ENCODE results near the gene CSHL1.
"Not testable (repeated sequence)": the region's sequence is repeated elsewhere in the genome, so short reads cannot be mapped to it uniquely, and the experiment has no call there.

Gene CSHL1

DNA sequence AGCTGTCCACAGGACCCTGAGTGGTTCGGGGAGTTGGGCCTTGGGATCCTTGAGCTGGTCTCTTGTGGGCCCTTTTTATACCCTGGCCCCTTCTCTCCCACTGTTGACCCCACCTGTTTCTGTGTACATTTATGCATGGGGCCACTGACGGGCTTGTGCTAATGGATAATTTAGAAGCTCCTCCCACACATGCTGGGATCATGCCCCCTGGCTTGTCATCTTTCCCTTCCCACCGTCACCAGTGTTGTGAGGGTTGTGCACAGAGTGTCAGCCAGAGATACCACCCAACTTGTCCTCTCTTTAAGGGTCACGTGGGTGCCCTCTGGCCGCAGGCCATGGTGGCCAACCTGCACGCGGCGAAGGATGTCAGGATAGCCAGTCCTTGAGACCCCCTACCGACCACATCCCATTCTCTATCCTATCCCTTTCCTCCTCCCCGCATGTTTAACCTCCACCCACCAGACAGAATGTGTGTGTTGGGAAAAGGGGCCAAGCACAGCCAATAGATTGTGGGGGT, 7.8 kb upstream of the CSHL1 start, which contains the start of gene GH1:
Gene GH1 (minus strand): TSS at position 51 of the 517 bp plus-strand sequence. CDS start 63 bp downstream, outside the sequence.
- peak within 1 kb of the TSS; percentile 49 for H3K27ac Mint-ChIP-seq
- DNase-seq (ENCODE audit: low spot score); H3K36me3 Mint-ChIP-seq (ENCODE audit: low read depth); H3K4me1 Mint-ChIP-seq (ENCODE audit: low read depth); H3K27me3 Mint-ChIP-seq (ENCODE audit: low read depth); H3K9me3 Mint-ChIP-seq; H3K4me3 Mint-ChIP-seq: not testable (repeated sequence)

DNA sequence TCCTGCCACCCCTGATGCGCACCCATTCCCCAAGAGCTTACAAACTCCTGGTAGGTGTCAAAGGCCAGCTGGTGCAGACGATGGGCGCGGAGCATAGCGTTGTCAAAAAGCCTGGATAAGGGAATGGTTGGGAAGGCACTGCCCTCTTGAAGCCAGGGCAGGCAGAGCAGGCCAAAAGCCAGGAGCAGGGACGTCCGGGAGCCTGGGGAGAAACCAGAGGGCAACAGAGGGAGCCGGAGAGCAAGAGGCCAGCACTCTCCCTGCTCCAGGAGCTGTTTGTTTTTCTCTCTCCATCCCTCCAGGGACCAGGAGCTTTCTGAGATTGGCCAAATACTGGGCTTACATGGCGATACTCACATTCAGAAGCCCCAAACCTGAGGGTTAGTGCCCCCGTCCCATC, 7.2 kb upstream of the CSHL1 start:
- Mint-ChIP-seq H3K4me3 (no peak overlapping the region), H3K4me1 (ENCODE audit: low read depth) (peaks cover 5% of the 10 kb centered on the region), H3K36me3 (ENCODE audit: low read depth) (no peaks in the 10 kb centered on the region), H3K27ac (no peak overlapping the region), H3K9me3 (no peaks in the 10 kb centered on the region), H3K27me3 (ENCODE audit: low read depth) (peaks cover 2% of the 10 kb centered on the region)
- no peak for DNase-seq (ENCODE audit: low spot score)

DNA sequence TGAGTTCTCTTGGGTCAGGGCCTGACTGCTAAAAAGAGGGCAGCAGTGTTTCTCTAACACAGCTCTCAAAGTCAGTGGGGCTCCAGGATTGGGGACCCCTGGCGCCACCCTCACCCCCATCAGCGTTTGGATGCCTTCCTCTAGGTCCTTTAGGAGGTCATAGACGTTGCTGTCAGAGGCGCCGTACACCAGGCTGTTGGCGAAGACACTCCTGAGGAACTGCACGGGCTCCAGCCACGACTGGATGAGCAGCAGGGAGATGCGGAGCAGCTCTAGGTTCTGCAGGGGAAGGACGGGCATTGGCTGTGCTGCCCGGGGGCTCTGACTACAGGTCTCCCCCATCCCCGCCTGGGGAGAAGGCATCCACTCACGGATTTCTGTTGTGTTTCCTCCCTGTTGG, 6.6 kb upstream of the CSHL1 start:
- no peaks in the 10 kb centered on the region for H3K36me3 Mint-ChIP-seq (ENCODE audit: low read depth)
- H3K4me1 Mint-ChIP-seq (ENCODE audit: low read depth), result peaks cover 5% of the 10 kb centered on the region
- H3K9me3 Mint-ChIP-seq, result no peaks in the 10 kb centered on the region
- no peak overlapping the region for H3K4me3 Mint-ChIP-seq
- no peak for DNase-seq (ENCODE audit: low spot score)
- H3K27me3 Mint-ChIP-seq (ENCODE audit: low read depth), result peaks cover 2% of the 10 kb centered on the region
- no peak overlapping the region for H3K27ac Mint-ChIP-seq

DNA sequence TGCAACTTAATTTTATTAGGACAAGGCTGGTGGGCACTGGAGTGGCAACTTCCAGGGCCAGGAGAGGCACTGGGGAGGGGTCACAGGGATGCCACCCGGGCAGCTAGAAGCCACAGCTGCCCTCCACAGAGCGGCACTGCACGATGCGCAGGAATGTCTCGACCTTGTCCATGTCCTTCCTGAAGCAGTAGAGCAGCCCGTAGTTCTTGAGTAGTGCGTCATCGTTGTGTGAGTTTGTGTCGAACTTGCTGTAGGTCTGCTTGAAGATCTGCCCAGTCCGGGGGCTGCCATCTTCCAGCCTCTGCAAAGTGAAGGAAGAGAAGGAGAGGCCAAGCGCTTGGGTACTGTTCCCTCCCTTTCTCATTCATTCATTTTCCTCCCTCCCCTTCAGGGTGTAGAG, 6.1 kb upstream of the CSHL1 start:
- H3K36me3 Mint-ChIP-seq (ENCODE audit: low read depth); H3K4me3 Mint-ChIP-seq; H3K27me3 Mint-ChIP-seq (ENCODE audit: low read depth); H3K4me1 Mint-ChIP-seq (ENCODE audit: low read depth); H3K9me3 Mint-ChIP-seq; DNase-seq (ENCODE audit: low spot score); H3K27ac Mint-ChIP-seq: not testable (repeated sequence)

DNA sequence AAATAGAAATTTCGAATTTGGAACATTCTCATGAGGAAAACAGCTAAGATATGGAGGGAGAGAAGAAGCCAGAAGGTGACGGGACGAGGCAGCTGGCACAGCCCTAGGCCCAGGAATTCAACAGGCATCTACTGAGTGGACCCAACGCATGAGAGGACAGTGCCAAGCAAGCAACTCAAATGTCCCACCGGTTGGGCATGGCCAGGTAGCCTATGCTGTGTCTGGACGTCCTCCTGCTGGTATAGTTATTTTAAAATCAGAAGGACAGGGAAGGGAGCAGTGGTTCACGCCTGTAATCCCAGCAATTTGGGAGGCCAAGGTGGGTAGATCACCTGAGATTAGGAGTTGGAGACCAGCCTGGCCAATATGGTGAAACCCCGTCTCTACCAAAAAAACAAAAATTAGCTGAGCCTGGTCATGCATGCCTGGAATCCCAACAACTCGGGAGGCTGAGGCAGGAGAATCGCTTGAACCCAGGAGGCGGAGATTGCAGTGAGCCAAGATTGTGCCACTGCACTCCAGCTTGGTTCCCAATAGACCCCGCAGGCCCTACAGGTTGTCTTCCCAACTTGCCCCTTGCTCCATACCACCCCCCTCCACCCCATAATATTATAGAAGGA, 5.6 kb upstream of the CSHL1 start:
- Mint-ChIP-seq H3K27ac (no peak overlapping the region), H3K4me1 (ENCODE audit: low read depth) (peaks cover 9% of the 10 kb centered on the region), H3K27me3 (ENCODE audit: low read depth) (peaks cover 2% of the 10 kb centered on the region), H3K9me3 (no peaks in the 10 kb centered on the region), H3K4me3 (no peak overlapping the region), H3K36me3 (ENCODE audit: low read depth) (no peaks in the 10 kb centered on the region)
- DNase-seq (ENCODE audit: low spot score), result no peak

DNA sequence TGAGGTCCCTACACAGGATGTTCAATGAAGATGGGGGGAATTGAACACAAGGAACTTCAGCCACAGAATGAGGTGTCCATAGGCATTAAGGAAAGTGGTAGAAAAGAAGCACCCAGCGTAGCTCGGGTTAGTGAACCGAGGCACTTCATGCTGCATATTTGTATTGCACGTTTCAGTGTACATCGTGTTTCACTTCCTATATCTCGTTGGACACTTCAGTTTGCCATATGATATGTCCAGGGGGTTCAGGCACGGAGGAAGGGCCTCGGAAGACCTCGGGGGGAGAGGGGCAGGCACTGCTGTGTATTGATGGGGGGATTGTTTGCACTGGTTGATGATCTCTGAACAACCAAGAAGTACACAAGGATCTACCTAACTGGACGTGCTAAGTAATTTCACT, 4.7 kb upstream of the CSHL1 start:
- DNase-seq (ENCODE audit: low spot score); H3K4me3 Mint-ChIP-seq; H3K27ac Mint-ChIP-seq; H3K36me3 Mint-ChIP-seq (ENCODE audit: low read depth); H3K4me1 Mint-ChIP-seq (ENCODE audit: low read depth); H3K27me3 Mint-ChIP-seq (ENCODE audit: low read depth); H3K9me3 Mint-ChIP-seq: not testable (repeated sequence)

DNA sequence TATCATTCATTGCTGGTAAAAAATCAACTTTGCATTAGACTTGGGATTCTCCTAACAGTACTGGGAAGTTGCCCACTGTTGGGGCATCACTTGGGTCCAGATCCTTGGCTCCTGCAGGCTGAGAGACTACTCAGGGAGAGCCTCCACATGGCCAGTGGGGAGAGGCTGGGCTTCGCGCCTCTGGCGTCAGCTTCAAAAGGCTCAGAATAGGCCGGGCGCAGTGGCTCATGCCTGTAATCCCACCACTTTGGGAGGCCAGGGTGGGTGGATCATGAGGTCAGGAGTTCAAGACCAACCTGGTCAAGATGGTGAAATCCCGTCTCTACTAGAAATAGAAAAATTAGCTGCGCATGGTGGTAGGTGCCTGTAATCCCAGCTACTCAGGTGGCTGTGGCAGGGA, 3.4 kb upstream of the CSHL1 start:
- DNase-seq (ENCODE audit: low spot score), result no peak
- Mint-ChIP-seq H3K36me3 (ENCODE audit: low read depth) (no peaks in the 10 kb centered on the region), H3K9me3 (no peaks in the 10 kb centered on the region), H3K4me1 (ENCODE audit: low read depth) (peaks cover 8% of the 10 kb centered on the region), H3K27me3 (ENCODE audit: low read depth) (peaks cover 2% of the 10 kb centered on the region), H3K4me3 (no peak overlapping the region), H3K27ac (no peak overlapping the region)

DNA sequence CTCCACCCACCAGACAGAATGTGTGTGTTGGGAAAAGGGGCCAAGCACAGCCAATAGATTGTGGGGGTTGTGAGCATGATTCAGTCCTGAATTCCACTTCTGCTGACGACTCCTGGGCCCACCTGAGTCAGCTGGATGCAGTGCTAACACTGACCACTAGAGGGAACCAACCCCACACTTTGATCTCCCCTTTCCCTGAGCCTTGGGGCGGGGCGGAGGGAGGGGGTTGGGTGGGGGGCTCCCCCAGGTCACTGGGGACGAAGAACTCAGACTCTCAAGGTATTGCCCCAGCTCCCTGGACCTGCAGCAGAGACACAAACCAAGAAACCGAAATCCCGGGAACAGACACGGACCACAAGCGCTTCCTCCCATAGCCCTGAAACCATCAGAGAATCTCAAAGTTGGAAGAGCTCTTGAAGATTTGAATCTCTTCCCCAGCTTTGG, 621 bp upstream of the CSHL1 start:
- peak; percentile 37 for DNase-seq (ENCODE audit: low spot score)

DNA sequence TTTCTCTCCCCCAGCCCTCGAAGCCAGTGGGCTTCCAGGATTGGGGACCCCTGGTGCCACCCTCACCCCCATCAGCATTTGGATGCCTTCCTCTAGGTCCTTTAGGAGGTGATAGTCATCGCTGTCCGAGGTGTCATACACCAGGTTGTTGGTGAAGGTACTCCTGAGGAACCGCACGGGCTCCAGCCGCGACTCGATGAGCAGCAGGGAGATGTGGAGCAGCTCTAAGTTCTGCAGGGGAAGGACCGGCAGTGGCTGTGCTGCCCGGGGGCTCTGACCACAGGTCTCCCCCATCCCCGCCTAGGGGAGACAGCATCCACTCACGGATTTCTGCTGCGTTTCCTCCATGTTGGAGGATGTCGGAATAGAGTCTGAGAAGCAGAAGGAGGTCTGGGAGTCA, 962 bp downstream of the CSHL1 start:
- Mint-ChIP-seq H3K27me3 (ENCODE audit: low read depth) (peaks cover 6% of the 10 kb centered on the region), H3K4me1 (ENCODE audit: low read depth) (peaks cover 4% of the 10 kb centered on the region), H3K36me3 (ENCODE audit: low read depth) (no peaks in the 10 kb centered on the region), H3K4me3 (no peak overlapping the region), H3K9me3 (no peaks in the 10 kb centered on the region), H3K27ac (no peak overlapping the region)
- no peak for DNase-seq (ENCODE audit: low spot score)

More for the DNA sequence above, 621 bp upstream of the CSHL1 start:
- H3K27ac Mint-ChIP-seq, result no peak overlapping the region
- H3K4me3 Mint-ChIP-seq, result no peak overlapping the region
- H3K4me1 Mint-ChIP-seq (ENCODE audit: low read depth), result peaks cover 4% of the 10 kb centered on the region
- H3K36me3 Mint-ChIP-seq (ENCODE audit: low read depth), result no peaks in the 10 kb centered on the region
- H3K9me3 Mint-ChIP-seq, result no peaks in the 10 kb centered on the region
- peaks cover 8% of the 10 kb centered on the region for H3K27me3 Mint-ChIP-seq (ENCODE audit: low read depth)

DNA sequence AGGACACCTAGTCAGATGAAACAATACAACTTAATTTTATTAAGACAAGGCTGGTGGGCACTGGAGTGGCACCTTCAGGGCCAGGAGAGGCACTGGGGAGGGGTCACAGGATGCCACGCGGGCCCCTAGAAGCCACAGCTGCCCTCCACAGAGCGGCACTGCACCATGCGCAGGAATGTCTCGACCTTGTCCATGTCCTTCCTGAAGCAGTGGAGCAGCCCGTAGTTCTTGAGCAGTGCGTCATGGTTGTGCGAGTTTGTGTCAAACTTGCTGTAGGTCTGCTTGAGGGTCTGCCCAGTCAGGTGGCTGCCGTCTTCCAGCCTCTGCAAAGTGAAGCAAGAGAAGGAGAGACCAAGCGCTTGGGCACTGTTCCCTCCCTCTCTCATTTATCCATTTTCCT, 1.5 kb downstream of the CSHL1 start:
- not testable (repeated sequence) for H3K36me3 Mint-ChIP-seq (ENCODE audit: low read depth); H3K4me1 Mint-ChIP-seq (ENCODE audit: low read depth); DNase-seq (ENCODE audit: low spot score); H3K27me3 Mint-ChIP-seq (ENCODE audit: low read depth); H3K27ac Mint-ChIP-seq; H3K9me3 Mint-ChIP-seq; H3K4me3 Mint-ChIP-seq

DNA sequence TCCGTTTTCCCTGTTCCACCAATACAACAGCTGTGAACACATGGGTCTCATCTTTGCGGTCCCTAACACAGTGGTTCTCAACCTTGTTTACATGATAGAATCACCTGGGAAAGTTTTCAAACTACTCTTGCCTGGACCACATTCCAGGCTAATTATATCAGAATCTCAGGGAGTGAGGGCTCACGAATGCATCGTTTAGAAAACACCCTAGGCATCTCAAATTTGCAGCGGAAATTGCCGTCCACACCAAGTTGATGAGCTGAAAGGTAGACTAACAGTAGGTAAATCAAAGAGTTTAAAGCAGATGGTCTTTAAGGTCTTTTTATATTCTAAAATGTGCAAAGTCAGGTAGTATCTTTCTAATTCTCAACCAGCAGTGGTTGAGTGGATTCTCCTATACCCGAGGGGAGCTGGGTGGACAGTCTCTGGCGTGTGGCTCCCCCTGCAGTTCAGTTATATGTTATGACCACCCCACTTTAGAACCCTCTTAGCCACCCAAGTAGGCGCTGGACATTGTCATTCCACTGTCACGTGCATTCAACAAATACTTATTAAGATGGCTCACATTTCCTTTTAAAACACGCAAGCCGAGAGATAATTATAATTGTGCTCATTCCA, 3.8 kb downstream of the CSHL1 start:
- not testable (repeated sequence) for DNase-seq (ENCODE audit: low spot score); H3K4me1 Mint-ChIP-seq (ENCODE audit: low read depth); H3K9me3 Mint-ChIP-seq; H3K27me3 Mint-ChIP-seq (ENCODE audit: low read depth); H3K4me3 Mint-ChIP-seq; H3K36me3 Mint-ChIP-seq (ENCODE audit: low read depth); H3K27ac Mint-ChIP-seq

DNA sequence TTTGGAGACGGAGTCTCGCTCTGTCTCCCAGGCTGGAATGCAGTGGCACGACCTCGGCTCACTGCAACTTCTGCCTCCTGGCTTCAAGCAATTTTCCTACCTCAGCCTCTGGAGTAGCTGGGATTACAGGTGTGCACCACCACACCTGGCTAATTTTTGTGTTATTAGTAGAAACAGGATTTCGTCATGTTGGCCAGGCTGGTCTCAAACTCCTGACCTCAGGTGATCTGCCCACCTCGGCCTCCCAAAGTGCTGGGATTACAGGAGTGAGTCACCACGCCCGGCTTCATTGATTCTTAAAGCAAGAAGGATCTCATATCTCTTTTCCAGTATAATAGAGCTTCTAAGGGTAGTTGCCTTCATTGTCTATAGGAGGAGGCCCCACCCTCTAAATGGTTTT, 6.3 kb downstream of the CSHL1 start:
- not testable (repeated sequence) for H3K9me3 Mint-ChIP-seq; H3K4me3 Mint-ChIP-seq; DNase-seq (ENCODE audit: low spot score); H3K36me3 Mint-ChIP-seq (ENCODE audit: low read depth); H3K27ac Mint-ChIP-seq; H3K4me1 Mint-ChIP-seq (ENCODE audit: low read depth)
- peaks cover 12% of the 10 kb centered on the region for H3K27me3 Mint-ChIP-seq (ENCODE audit: low read depth)

DNA sequence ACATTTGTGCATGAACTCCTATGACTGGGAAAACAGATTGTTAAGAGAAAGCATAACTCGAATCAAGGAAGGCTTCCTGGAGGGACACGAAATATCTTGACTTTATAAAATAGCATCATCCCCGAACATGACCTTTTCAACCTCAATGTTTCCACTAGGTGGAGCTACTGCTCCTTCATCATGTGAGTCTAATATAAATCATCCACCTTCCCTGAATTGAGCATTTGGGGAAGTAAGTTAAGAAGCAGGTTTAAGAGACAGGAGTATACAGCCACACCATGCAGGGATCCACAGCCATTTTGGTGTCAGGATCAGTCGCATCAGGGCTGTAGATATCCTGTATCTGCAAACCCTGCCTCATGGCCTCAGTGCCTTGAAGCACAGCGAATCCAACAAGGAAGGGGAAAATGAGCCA, 7.3 kb downstream of the CSHL1 start:
- not testable (repeated sequence) for H3K27ac Mint-ChIP-seq; H3K4me1 Mint-ChIP-seq (ENCODE audit: low read depth); H3K36me3 Mint-ChIP-seq (ENCODE audit: low read depth); H3K27me3 Mint-ChIP-seq (ENCODE audit: low read depth); DNase-seq (ENCODE audit: low spot score); H3K4me3 Mint-ChIP-seq; H3K9me3 Mint-ChIP-seq

DNA sequence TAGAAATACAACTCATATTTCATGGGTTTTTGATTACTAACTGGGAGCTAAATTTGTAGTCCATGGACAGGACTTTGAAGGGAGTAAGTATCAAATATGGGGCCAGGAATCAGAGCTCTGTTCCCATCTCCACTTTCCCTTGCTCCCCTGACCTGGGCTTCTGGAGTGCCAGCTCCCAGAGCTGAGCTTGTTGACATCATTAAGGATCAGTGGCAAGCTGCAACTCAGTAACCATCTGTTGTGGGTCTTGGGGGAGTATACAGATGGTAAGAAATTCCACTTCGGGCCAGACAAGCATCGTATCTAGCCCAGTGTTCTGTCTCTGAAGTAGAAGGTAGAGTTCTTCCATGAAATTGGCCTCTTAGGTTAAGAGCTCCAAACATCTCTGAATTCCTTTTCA, 9.1 kb downstream of the CSHL1 start:
- not testable (repeated sequence) for H3K4me1 Mint-ChIP-seq (ENCODE audit: low read depth); H3K27ac Mint-ChIP-seq

More for the DNA sequence above, 9.1 kb downstream of the CSHL1 start:
- not testable (repeated sequence) for H3K4me3 Mint-ChIP-seq; H3K9me3 Mint-ChIP-seq; H3K27me3 Mint-ChIP-seq (ENCODE audit: low read depth); DNase-seq (ENCODE audit: low spot score); H3K36me3 Mint-ChIP-seq (ENCODE audit: low read depth)
